H1 (cell line): ENCODE results near the gene KIF4A. TPM values are rescaled to one million over a fixed set of nuclear protein-coding genes. Genes with fewer than 3 reads are reported as not detected.

Experiments used
- CTCF ChIA-PET: fragments of 300-600 bp; sonication (Branson Sonifier 250); formaldehyde crosslinking; loops from one replicate; lab custom pipeline; 2021; ENCODE audit not compliant: partially characterized antibody; lab: Charles Lee
- POLR2A ChIA-PET: fragments of 300-600 bp; sonication (Branson Sonifier 250); formaldehyde crosslinking; loops from one replicate; lab custom pipeline; 2021; ENCODE audit warnings: inconsistent platforms; ENCODE audit not compliant: partially characterized antibody; lab: Charles Lee
- DNase-seq, 2 experiments: peaks; one replicate each; pipeline versions ENCODE4 v3.0.0 to v3.0.0-alpha.2; 2010 to 2022; ENCODE audit warnings: low spot score in 2 of 2, low read depth in 1 of 2, mixed read lengths in 1 of 2
- FAIRE-seq: peaks from 2 replicates; lab custom pipeline; 2011; peaks lifted over from hg19 to GRCh38; lab: Jason Lieb, UNC
- H2AFZ ChIP-seq: 2 replicates; pipeline ENCODE4 v1.8.1; 2012; ENCODE audit warnings: low read length, inconsistent platforms
- H2AK5ac ChIP-seq: 2 replicates; pipeline ENCODE4 v1.6.1; 2013; ENCODE audit warnings: low read depth, low read length
- H2BK120ac ChIP-seq: replicated peaks from 2 replicates; pipeline ENCODE3; 2013; ENCODE audit warnings: low read depth, low read length, inconsistent platforms
- H2BK12ac ChIP-seq: 2 replicates; pipeline ENCODE4 v1.6.1; 2013; ENCODE audit warnings: low read depth, low read length
- H2BK15ac ChIP-seq: 2 replicates; pipeline ENCODE4 v1.6.1; 2013; ENCODE audit warnings: low read length
- H2BK20ac ChIP-seq: 2 replicates; pipeline ENCODE4 v1.6.1; 2013; ENCODE audit warnings: low read length
- H2BK5ac ChIP-seq: 2 replicates; pipeline ENCODE4 v1.6.1; 2013; ENCODE audit warnings: low read depth, low read length
- H3K14ac ChIP-seq: 2 replicates; pipeline ENCODE4 v1.6.1; 2013; ENCODE audit warnings: inconsistent platforms; ENCODE audit not compliant: insufficient read length
- H3K18ac ChIP-seq: 2 replicates; pipeline ENCODE4 v1.6.1; 2013; ENCODE audit warnings: low read length; ENCODE audit errors: extremely low read depth
- H3K23ac ChIP-seq: 2 replicates; pipeline ENCODE4 v1.6.1; 2013; ENCODE audit warnings: inconsistent platforms; ENCODE audit not compliant: insufficient read length
- H3K23me2 ChIP-seq: 2 replicates; pipeline ENCODE4 v1.6.1; 2013; ENCODE audit warnings: low read depth, low read length
- H3K27ac ChIP-seq: 2 replicates; pipeline ENCODE4 v1.6.1; 2011; ENCODE audit warnings: low read depth, low read length, inconsistent platforms
- H3K27me3 ChIP-seq, 4 experiments: replicated peaks in 1 of 4; 1 replicate in 1 of 4; 2 replicates in 3 of 4; pipeline versions ENCODE4 v1.6.1 to v1.8.1; 2011 to 2013; ENCODE audit warnings: low read length in 3 of 4, mild to moderate bottlenecking in 3 of 4, inconsistent platforms in 2 of 4, mixed read lengths in 2 of 4, moderate library complexity in 1 of 4; ENCODE audit not compliant: control insufficient read depth in 3 of 4, insufficient read depth in 3 of 4; ENCODE audit errors: extremely low read depth in 1 of 4
- H3K36me3 ChIP-seq, 4 experiments: 2 replicates each; pipeline versions ENCODE4 v1.6.1 to v1.8.1; 2011 to 2013; ENCODE audit warnings: mild to moderate bottlenecking in 4 of 4, low read length in 3 of 4, moderate library complexity in 2 of 4, control low read depth in 1 of 4, inconsistent platforms in 1 of 4; ENCODE audit not compliant: insufficient read depth in 4 of 4, control insufficient read depth in 2 of 4
- H3K4ac ChIP-seq: replicated peaks from 2 replicates; pipeline ENCODE3; 2013; ENCODE audit warnings: low read length, low read depth, mixed read lengths, inconsistent platforms; ENCODE audit not compliant: insufficient read length
- H3K4me1 ChIP-seq, 4 experiments: replicated peaks in 1 of 4; 1 replicate in 1 of 4; 2 replicates in 3 of 4; pipeline versions ENCODE4 v1.6.1 to v1.8.1; 2011 to 2013; ENCODE audit warnings: low read length in 3 of 4, inconsistent platforms in 2 of 4, mixed read lengths in 1 of 4; ENCODE audit not compliant: insufficient read depth in 4 of 4, control insufficient read depth in 3 of 4
- H3K4me2 ChIP-seq, 2 experiments: 2 replicates each; pipeline versions ENCODE4 v1.6.1 to v1.8.1; 2011 to 2013; ENCODE audit warnings: low read depth in 2 of 2, low read length in 2 of 2, control low read depth in 1 of 2, inconsistent platforms in 1 of 2, mild to moderate bottlenecking in 1 of 2; ENCODE audit not compliant: insufficient read depth in 1 of 2
- H3K4me3 ChIP-seq, 4 experiments: fragments of 200-600, 300-600 bp in 1 of 4; sonication (generic), shearing (Covaris generic), sonication (Bioruptor Twin) in 1 of 4; 2 replicates each; pipeline versions ENCODE4 v1.5.1 to v1.8.1; 2011 to 2016; ENCODE audit warnings: low read length in 4 of 4, low read depth in 3 of 4, control low read depth in 2 of 4, inconsistent platforms in 2 of 4, mild to moderate bottlenecking in 2 of 4, mixed read lengths in 1 of 4, moderate library complexity in 1 of 4; ENCODE audit not compliant: insufficient read depth in 2 of 4; ENCODE audit errors: extremely low read depth in 1 of 4
- H3K56ac ChIP-seq: replicated peaks from 2 replicates; pipeline ENCODE3; 2013; ENCODE audit warnings: low read depth, mild to moderate bottlenecking, mixed read lengths, low read length, inconsistent platforms; ENCODE audit not compliant: insufficient read length
- H3K79me1 ChIP-seq: 2 replicates; pipeline ENCODE4 v1.6.1; 2013; ENCODE audit warnings: low read depth, low read length, control low read depth
- H3K79me2 ChIP-seq, 2 experiments: 2 replicates each; pipeline versions ENCODE4 v1.6.1 to v1.8.1; 2012 to 2013; ENCODE audit warnings: low read length in 2 of 2, mild to moderate bottlenecking in 2 of 2, inconsistent platforms in 1 of 2; ENCODE audit not compliant: insufficient read depth in 2 of 2, control insufficient read depth in 1 of 2
- H3K9ac ChIP-seq, 4 experiments: replicated peaks in 1 of 4; 1 replicate in 1 of 4; 2 replicates in 3 of 4; pipeline versions ENCODE4 v1.6.1 to v1.8.1; 2011 to 2013; ENCODE audit warnings: low read depth in 3 of 4, low read length in 3 of 4, control low read depth in 2 of 4, mild to moderate bottlenecking in 2 of 4, moderate library complexity in 2 of 4, inconsistent platforms in 1 of 4; ENCODE audit errors: extremely low read depth in 1 of 4
- H3K9me3 ChIP-seq, 2 experiments: 2 replicates each; pipeline versions ENCODE4 v1.6.1 to v1.8.1; 2012 to 2013; ENCODE audit warnings: mild to moderate bottlenecking in 2 of 2, moderate library complexity in 2 of 2, control low read depth in 1 of 2, inconsistent platforms in 1 of 2, low read depth in 1 of 2, low read length in 1 of 2, mixed read lengths in 1 of 2; ENCODE audit not compliant: insufficient read depth in 2 of 2
- H4K20me1 ChIP-seq, 2 experiments: replicated peaks in 1 of 2; 2 replicates each; pipeline versions ENCODE3 to v1.8.1; 2011 to 2013; ENCODE audit warnings: inconsistent platforms in 2 of 2, low read length in 2 of 2, mild to moderate bottlenecking in 1 of 2; ENCODE audit not compliant: insufficient read depth in 2 of 2, control insufficient read depth in 1 of 2
- H4K5ac ChIP-seq: 2 replicates; pipeline ENCODE4 v1.6.1; 2013; ENCODE audit warnings: low read length, low read depth, mixed read lengths, inconsistent platforms; ENCODE audit not compliant: insufficient read length
- H4K8ac ChIP-seq: 2 replicates; pipeline ENCODE4 v1.8.0; 2013; ENCODE audit warnings: mild to moderate bottlenecking, moderate library complexity, low read length, inconsistent platforms; ENCODE audit not compliant: insufficient read depth; ENCODE audit errors: extremely low read depth
- H4K91ac ChIP-seq: replicated peaks from 2 replicates; pipeline ENCODE3; 2013; ENCODE audit warnings: low read length, mixed read lengths, inconsistent platforms; ENCODE audit not compliant: insufficient read length
- BACH1 ChIP-seq: IDR thresholded peaks from 2 replicates; pipeline ENCODE4 v1.6.1; 2012; ENCODE audit warnings: low read length, improper control_type of control experiment
- BCL11A ChIP-seq, 2 experiments: IDR thresholded peaks; one replicate each; pipeline ENCODE4 v1.6.1; 2011; ENCODE audit warnings: low read depth in 2 of 2, low read length in 2 of 2, mild to moderate bottlenecking in 2 of 2
- CBX5 ChIP-seq: fragments of 300-800, 300-1000 bp; sonication (generic); IDR thresholded peaks from 2 replicates; pipeline ENCODE4 v1.7.1; 2016; ENCODE audit warnings: antibody characterized with exemption, low read length, low read depth
- EGR1 ChIP-seq: IDR thresholded peaks from 2 replicates; pipeline ENCODE4 v1.6.1; 2011; ENCODE audit warnings: low read depth, low read length, borderline replicate concordance
- EP300 ChIP-seq, 2 experiments: IDR thresholded peaks; 1 replicate in 1 of 2; 2 replicates in 1 of 2; pipeline ENCODE4 v1.6.1; 2011 to 2012; ENCODE audit warnings: low read depth in 2 of 2, low read length in 2 of 2, mild to moderate bottlenecking in 2 of 2, borderline replicate concordance in 1 of 2, inconsistent platforms in 1 of 2, moderate library complexity in 1 of 2
- KDM4A ChIP-seq: IDR thresholded peaks from one replicate; pipeline ENCODE4 v1.7.1; 2012; ENCODE audit warnings: low read depth, mild to moderate bottlenecking, moderate library complexity, low read length, inconsistent platforms; ENCODE audit not compliant: severe bottlenecking
- POU5F1 ChIP-seq: IDR thresholded peaks from 2 replicates; pipeline ENCODE4 v1.6.1; 2011; ENCODE audit warnings: low read depth, mild to moderate bottlenecking, low read length, moderate library complexity
- RAD21 ChIP-seq, 2 experiments: IDR thresholded peaks in 1 of 2; conservative IDR thresholded peaks in 1 of 2; 2 replicates each; pipeline ENCODE4 v1.6.1; 2011; ENCODE audit warnings: low read depth in 2 of 2, low read length in 2 of 2, improper control_type of control experiment in 1 of 2, inconsistent platforms in 1 of 2, mild to moderate bottlenecking in 1 of 2, moderate library complexity in 1 of 2
- SAP30 ChIP-seq: fragments of 300-600 bp; sonication (generic); IDR thresholded peaks from 2 replicates; pipeline ENCODE4 v1.7.1; 2012; ENCODE audit warnings: low read length, moderate library complexity, mild to moderate bottlenecking, inconsistent platforms; ENCODE audit not compliant: insufficient read depth, insufficient replicate concordance
- WGBS, 2 experiments: shearing (Covaris generic) in 1 of 2; methylation state at CpG; one replicate each; pipeline versions ENCODE4 v1.1.6 to v1.1.7; 2013 to 2015; ENCODE audit warnings: low lambda C conversion rate in 2 of 2, mixed read lengths in 2 of 2, inconsistent platforms in 1 of 2, low coverage in 1 of 2, missing lambda C conversion rate in 1 of 2; ENCODE audit not compliant: insufficient replicate concordance in 2 of 2, insufficient coverage in 1 of 2, insufficient read length in 1 of 2; ENCODE audit errors: extremely low coverage in 1 of 2, missing lambda C conversion rate in 1 of 2; 5-methylcytosine and 5-hydroxymethylcytosine counted together
- polyA plus RNA-seq, 7 experiments: library from polyadenylated mRNA; depleted of rRNA in 3 of 7; stranded (reverse) in 5 of 7; unstranded in 2 of 7; fragments of >200 nt in 5 of 7; fragments of 200-250 nt in 2 of 7; gene quantifications; 1 replicate in 5 of 7; 2 replicates in 1 of 7; 4 replicates in 1 of 7; pipeline versions ENCODE4 v1.2.1 to v1.2.3, GENCODE V29; 2011 to 2013; ENCODE audit warnings: missing spikeins in 2 of 7, mixed read lengths in 2 of 7
- total RNA-seq: library from RNA; stranded (reverse); fragmentation: NEBNext Ultra II Directional; extraction: Animal tissue kit (Norgen Biotek cat#: 25700); gene quantifications from 2 replicates; pipeline ENCODE4 v1.2.1, GENCODE V29; 2021
- TF ChIP-seq, protein P1 (sequence below), 3 experiments: IDR thresholded peaks; 1 replicate in 2 of 3; 2 replicates in 1 of 3; pipeline versions ENCODE4 v1.5.1 to v1.6.1; 2011; ENCODE audit warnings: low read length in 3 of 3, mild to moderate bottlenecking in 3 of 3, inconsistent platforms in 2 of 3, low read depth in 1 of 3, moderate library complexity in 1 of 3; ENCODE audit not compliant: insufficient read depth in 1 of 3; ENCODE audit errors: control extremely low read depth in 1 of 3

Gene KIF4A
- total and polyA plus RNA-seq, 2 of the 8 experiments (the other 6 are each of a cell fraction or from before 2014, with no cell fraction given): 10.9 to 35.7 TPM

DNA sequence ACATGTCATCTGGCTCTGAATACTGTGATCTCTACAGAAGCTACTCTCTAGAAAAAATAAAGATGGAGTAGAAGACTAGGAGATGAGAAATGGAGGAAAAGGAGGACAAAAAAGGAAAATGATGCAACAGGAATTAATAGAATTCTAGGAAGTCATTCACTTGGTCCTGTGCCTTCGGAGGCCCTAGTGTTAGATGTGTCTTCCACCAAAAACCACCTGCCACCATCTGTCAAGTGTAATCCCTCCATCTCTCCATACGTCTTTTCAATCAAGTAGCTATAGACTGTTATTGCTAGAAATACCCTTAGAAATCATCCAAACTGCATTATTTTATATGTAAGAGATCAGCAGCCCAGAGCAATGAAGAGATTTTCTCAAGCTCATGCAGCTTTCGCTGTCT is 10.8 kb upstream of the KIF4A start:
- no peak overlapping the region for H4K8ac ChIP-seq
- no peak for DNase-seq
- no peak overlapping the region for H3K18ac ChIP-seq
- H2BK5ac ChIP-seq: no peak overlapping the region
- H2BK20ac ChIP-seq: no peak overlapping the region
- CTCF ChIA-PET: no interaction called here
- H3K27me3 ChIP-seq: no peaks in the 10 kb centered on the region
- FAIRE-seq: no peak
- H2BK120ac ChIP-seq: no peak overlapping the region
- no peak overlapping the region for H3K56ac ChIP-seq
- H3K4me3 ChIP-seq: no peak overlapping the region
- no peak overlapping the region for H4K91ac ChIP-seq
- no peaks in the 10 kb centered on the region for H4K20me1 ChIP-seq
- no peak overlapping the region for H2AFZ ChIP-seq
- H3K79me2 ChIP-seq: no peaks in the 10 kb centered on the region
- WGBS, 2 experiments: 88% methylated on average over 3 of the region's 3 CpGs; no CpG with 5 or more reads in 1 of the 2 experiments
- H3K4me2 ChIP-seq: no peak overlapping the region
- H3K23me2 ChIP-seq: no peaks in the 10 kb centered on the region
- POLR2A ChIA-PET: interaction anchor here (0.6 to 1.3 kb wide), 2 partner anchors 224 to 290 kb away, joined by 3 to 4 read pairs; no protein-coding TSS in a partner anchor
- H3K9me3 ChIP-seq: no peaks in the 10 kb centered on the region
- H3K4ac ChIP-seq: no peak overlapping the region
- no peak overlapping the region for H2BK15ac ChIP-seq
- H3K4me1 ChIP-seq: no peaks in the 10 kb centered on the region
- no peak overlapping the region for H4K5ac ChIP-seq
- no peak overlapping the region for H3K14ac ChIP-seq
- H2AK5ac ChIP-seq: no peak overlapping the region
- H3K27ac ChIP-seq: no peak overlapping the region
- no peaks in the 10 kb centered on the region for H3K36me3 ChIP-seq
- H3K9ac ChIP-seq: no peak overlapping the region
- no peak overlapping the region for H2BK12ac ChIP-seq
- H3K79me1 ChIP-seq: no peaks in the 10 kb centered on the region
- H3K23ac ChIP-seq: no peak overlapping the region
- TF ChIP-seq EP300 (IDR thresholded peaks at IDR 0.05; ENCODE audit: borderline replicate concordance in 1 of 2, low read depth in 2 of 2, low read length in 2 of 2): no peak
- no peak for TF ChIP-seq RAD21 (IDR thresholded peaks at IDR 0.05 in 1 of 2, conservative IDR thresholded peaks at IDR 0.05 in 1 of 2; ENCODE audit: low read depth in 2 of 2, low read length in 2 of 2)
- no peak for TF ChIP-seq POU5F1
- no peak for TF ChIP-seq BCL11A (IDR thresholded peaks at IDR 0.05; ENCODE audit: low read depth in 2 of 2, low read length in 2 of 2)
- TF ChIP-seq BACH1: no peak
- TF ChIP-seq CBX5: no peak
- no peak for TF ChIP-seq KDM4A
- TF ChIP-seq SAP30: no peak
- TF ChIP-seq, protein P1, sequence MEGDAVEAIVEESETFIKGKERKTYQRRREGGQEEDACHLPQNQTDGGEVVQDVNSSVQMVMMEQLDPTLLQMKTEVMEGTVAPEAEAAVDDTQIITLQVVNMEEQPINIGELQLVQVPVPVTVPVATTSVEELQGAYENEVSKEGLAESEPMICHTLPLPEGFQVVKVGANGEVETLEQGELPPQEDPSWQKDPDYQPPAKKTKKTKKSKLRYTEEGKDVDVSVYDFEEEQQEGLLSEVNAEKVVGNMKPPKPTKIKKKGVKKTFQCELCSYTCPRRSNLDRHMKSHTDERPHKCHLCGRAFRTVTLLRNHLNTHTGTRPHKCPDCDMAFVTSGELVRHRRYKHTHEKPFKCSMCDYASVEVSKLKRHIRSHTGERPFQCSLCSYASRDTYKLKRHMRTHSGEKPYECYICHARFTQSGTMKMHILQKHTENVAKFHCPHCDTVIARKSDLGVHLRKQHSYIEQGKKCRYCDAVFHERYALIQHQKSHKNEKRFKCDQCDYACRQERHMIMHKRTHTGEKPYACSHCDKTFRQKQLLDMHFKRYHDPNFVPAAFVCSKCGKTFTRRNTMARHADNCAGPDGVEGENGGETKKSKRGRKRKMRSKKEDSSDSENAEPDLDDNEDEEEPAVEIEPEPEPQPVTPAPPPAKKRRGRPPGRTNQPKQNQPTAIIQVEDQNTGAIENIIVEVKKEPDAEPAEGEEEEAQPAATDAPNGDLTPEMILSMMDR (IDR thresholded peaks at IDR 0.05; ENCODE audit: control extremely low read depth in 1 of 3, insufficient read depth in 1 of 3, low read depth in 1 of 3, low read length in 3 of 3): no peak
- no peak for TF ChIP-seq EGR1
